B cell (primary cell): ENCODE measurements around the gene ANKRD52.

Experiments
- CTCF ChIP-seq: fragments of 200-600 bp; IDR thresholded peaks from one replicate; pipeline ENCODE4 v1.8.0; 2022; ENCODE audit warnings: antibody characterized with exemption, mild to moderate bottlenecking
- EZH2 ChIP-seq: IDR thresholded peaks from 2 replicates; pipeline ENCODE4 v1.6.1; 2012; ENCODE audit warnings: borderline replicate concordance, low read depth, mild to moderate bottlenecking, moderate library complexity, low read length; ENCODE audit not compliant: insufficient read depth, poor library complexity, severe bottlenecking

DNA sequence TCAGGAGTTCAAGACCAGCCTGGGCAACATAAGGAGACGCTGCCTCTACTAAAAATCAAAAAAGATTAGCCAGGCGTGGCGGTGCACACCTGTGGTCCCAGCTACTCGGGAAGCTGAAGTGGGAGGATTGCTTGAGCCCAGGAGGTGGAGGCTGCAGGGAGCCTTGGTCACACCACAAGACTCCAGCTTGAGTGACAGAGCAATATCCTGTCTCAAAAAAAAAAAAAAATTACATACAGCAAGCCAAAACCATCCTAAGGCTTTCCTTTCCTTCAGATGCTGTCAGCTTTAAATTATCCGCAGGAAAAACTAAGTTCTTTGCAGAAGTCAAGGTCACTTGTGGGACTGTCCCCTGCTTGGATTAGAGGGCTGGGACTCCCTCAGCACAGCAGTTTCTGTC is 40.6 kb upstream of the ANKRD52 start:
- no peak for TF ChIP-seq CTCF
- no peak for TF ChIP-seq EZH2
